Measurements from ENCODE around the gene LSM12.
"Not testable (repeated sequence)": the region's sequence is repeated elsewhere in the genome, so short reads cannot be mapped to it uniquely, and the experiment has no call there.

Gene LSM12

DNA sequence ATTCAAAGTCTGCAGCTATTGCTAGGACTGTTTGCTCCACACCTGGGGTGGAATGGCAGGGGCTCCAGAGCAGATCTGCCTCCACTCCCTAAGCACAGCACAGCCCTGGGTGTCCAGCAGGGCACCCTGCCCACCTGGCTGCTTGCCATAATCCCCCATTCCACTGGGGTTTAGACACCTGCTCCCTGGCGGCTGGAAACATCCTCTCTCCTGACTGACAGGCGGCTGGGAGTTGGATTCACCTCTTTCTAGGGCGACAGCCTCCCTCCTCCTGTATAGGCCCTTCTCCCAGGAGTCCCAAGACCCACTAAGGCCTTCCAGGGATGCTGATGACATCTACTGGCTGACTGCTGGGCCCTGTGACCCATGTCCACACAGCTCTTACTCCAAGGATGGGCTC lies 39.0 kb upstream of the LSM12 start:
- no peaks in the 10 kb centered on the region for H3K79me2 ChIP-seq (ENCODE audit: insufficient read depth, low read length)
- H3K27ac ChIP-seq (ENCODE audit: low read length): no peak overlapping the region
- H3K4me1 ChIP-seq (ENCODE audit: insufficient read depth, low read length): peaks cover 3% of the 10 kb centered on the region; the same call in 1 of the 2 replicates
- H3K9ac ChIP-seq (ENCODE audit: low read depth, low read length): no peak overlapping the region
- DNase-seq (no peak), ATAC-seq (ENCODE audit: insufficient read depth, low read depth) (no peak)
- no peaks in the 10 kb centered on the region for H3K36me3 ChIP-seq (ENCODE audit: insufficient read depth, low read length)
- no peak overlapping the region for H3K4me2 ChIP-seq (ENCODE audit: insufficient read depth, low read length)
- no peak overlapping the region for H2AFZ ChIP-seq (ENCODE audit: low read depth, low read length)
- H3K9me3 ChIP-seq (ENCODE audit: insufficient read depth, low read length, severe bottlenecking): no peaks in the 10 kb centered on the region
- H3K27me3 ChIP-seq (ENCODE audit: insufficient read depth, low read length, poor library complexity): no peaks in the 10 kb centered on the region
- H4K20me1 ChIP-seq (ENCODE audit: insufficient read depth, low read length): peaks cover 9% of the 10 kb centered on the region
- TF ChIP-seq, protein P1, sequence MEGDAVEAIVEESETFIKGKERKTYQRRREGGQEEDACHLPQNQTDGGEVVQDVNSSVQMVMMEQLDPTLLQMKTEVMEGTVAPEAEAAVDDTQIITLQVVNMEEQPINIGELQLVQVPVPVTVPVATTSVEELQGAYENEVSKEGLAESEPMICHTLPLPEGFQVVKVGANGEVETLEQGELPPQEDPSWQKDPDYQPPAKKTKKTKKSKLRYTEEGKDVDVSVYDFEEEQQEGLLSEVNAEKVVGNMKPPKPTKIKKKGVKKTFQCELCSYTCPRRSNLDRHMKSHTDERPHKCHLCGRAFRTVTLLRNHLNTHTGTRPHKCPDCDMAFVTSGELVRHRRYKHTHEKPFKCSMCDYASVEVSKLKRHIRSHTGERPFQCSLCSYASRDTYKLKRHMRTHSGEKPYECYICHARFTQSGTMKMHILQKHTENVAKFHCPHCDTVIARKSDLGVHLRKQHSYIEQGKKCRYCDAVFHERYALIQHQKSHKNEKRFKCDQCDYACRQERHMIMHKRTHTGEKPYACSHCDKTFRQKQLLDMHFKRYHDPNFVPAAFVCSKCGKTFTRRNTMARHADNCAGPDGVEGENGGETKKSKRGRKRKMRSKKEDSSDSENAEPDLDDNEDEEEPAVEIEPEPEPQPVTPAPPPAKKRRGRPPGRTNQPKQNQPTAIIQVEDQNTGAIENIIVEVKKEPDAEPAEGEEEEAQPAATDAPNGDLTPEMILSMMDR (IDR thresholded peaks at IDR 0.05; ENCODE audit: borderline replicate concordance, extremely low read depth, low read length, poor library complexity, severe bottlenecking): no peak
- no peak for TF ChIP-seq EZH2 (IDR thresholded peaks at IDR 0.05; ENCODE audit: borderline replicate concordance, low read depth, low read length, severe bottlenecking)
- no peak overlapping the region for H3K4me3 ChIP-seq (ENCODE audit: low read depth in 1 of 2, low read length in 2 of 2)

- no peaks in the 10 kb centered on the region for H3K9me3 ChIP-seq (ENCODE audit: insufficient read depth, low read length, severe bottlenecking)
- TF ChIP-seq, protein P1 (IDR thresholded peaks at IDR 0.05; ENCODE audit: borderline replicate concordance, extremely low read depth, low read length, poor library complexity, severe bottlenecking): no peak
- no peak for TF ChIP-seq EZH2 (IDR thresholded peaks at IDR 0.05; ENCODE audit: borderline replicate concordance, low read depth, low read length, severe bottlenecking)
- H2AFZ ChIP-seq (ENCODE audit: low read depth, low read length): no peak overlapping the region
- no peak for ATAC-seq (ENCODE audit: insufficient read depth, low read depth)
- no peak overlapping the region for H3K4me2 ChIP-seq (ENCODE audit: insufficient read depth, low read length)
- no peak for DNase-seq
- H4K20me1 ChIP-seq (ENCODE audit: insufficient read depth, low read length): no peaks in the 10 kb centered on the region
- no peaks in the 10 kb centered on the region for H3K36me3 ChIP-seq (ENCODE audit: insufficient read depth, low read length)
- no peaks in the 10 kb centered on the region for H3K79me2 ChIP-seq (ENCODE audit: insufficient read depth, low read length)
- no peak overlapping the region for H3K4me3 ChIP-seq (ENCODE audit: low read depth in 1 of 2, low read length in 2 of 2)
- no peak overlapping the region for H3K9ac ChIP-seq (ENCODE audit: low read depth, low read length)
- H3K27me3 ChIP-seq (ENCODE audit: insufficient read depth, low read length, poor library complexity): no peaks in the 10 kb centered on the region
- no peak overlapping the region for H3K27ac ChIP-seq (ENCODE audit: low read length)
- no peaks in the 10 kb centered on the region for H3K4me1 ChIP-seq (ENCODE audit: insufficient read depth, low read length)
Measured at GRCh38 chr17:44102849-44103622, 36.6 kb upstream of the LSM12 start.

DNA sequence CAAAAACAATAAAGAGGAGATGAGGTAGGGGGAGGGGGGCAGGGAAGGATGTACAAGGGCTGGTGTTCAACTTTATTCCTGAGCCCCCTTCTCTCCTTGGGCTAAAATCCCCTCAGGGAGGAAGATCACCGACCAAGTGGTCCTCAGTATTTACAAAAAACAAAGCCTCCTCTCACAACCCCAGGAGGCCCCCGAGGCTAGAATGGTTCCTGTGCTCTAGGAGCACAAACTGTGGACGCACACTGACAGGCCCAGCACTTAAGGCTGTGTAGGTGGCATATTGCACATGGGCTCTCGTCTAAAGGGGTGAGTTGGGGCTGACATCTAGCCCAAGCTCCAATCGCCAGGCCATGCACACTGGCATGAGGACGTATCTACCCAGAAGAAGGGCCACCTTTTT lies 35.4 kb upstream of the LSM12 start:
- not testable (repeated sequence) for H3K9me3 ChIP-seq (ENCODE audit: insufficient read depth, low read length, severe bottlenecking); H3K9ac ChIP-seq (ENCODE audit: low read depth, low read length); H3K36me3 ChIP-seq (ENCODE audit: insufficient read depth, low read length); H3K27ac ChIP-seq (ENCODE audit: low read length); H2AFZ ChIP-seq (ENCODE audit: low read depth, low read length); H3K4me2 ChIP-seq (ENCODE audit: insufficient read depth, low read length); H3K4me3 ChIP-seq (ENCODE audit: low read depth in 1 of 2, low read length in 2 of 2); DNase-seq; H3K79me2 ChIP-seq (ENCODE audit: insufficient read depth, low read length); ATAC-seq (ENCODE audit: insufficient read depth, low read depth); H3K27me3 ChIP-seq (ENCODE audit: insufficient read depth, low read length, poor library complexity); H3K4me1 ChIP-seq (ENCODE audit: insufficient read depth, low read length); H4K20me1 ChIP-seq (ENCODE audit: insufficient read depth, low read length)

DNA sequence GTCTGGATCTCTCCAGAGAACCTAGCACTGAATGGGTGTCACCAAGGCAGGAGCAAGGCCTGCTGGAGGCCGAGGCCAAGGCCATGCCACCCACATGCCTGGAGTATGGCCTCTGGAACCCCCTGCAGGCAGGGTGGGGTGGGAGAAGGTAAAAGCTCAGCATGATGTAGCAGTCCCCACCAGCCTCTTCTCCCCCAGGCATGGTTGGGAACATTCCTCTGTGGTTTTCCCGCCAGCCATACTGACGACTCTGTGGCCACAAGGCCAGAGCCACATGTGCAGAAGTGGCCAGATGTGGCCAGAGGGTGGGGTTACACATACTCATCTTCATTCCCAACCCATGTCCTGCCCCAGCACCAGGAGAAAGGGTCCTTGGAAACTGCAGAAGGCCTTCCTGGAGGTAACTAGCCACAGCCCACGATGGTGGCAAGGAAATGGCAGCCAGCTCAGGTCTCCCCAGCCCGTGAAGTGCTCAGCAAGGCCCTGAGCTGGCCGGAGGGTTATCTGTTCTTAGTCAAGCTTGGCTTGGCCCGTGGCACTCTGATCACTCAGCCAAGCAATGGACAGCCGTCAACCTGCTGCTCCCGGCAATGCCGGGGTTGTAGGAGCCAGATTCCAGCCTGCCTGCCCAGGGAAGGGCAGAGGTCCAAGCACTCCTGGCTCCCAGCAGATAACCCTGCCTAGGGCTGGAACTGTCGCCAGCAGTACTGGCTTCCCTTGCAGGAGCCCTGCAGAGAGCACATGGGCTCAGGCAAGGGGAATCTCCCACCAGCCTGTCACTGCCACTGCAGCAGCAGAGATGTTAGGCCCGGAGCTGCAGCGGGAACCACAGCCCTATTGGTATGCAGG lies 30.9 kb upstream of the LSM12 start:
- no peak for TF ChIP-seq EZH2 (IDR thresholded peaks at IDR 0.05; ENCODE audit: borderline replicate concordance, low read depth, low read length, severe bottlenecking)
- TF ChIP-seq, protein P1 (IDR thresholded peaks at IDR 0.05; ENCODE audit: borderline replicate concordance, extremely low read depth, low read length, poor library complexity, severe bottlenecking): no peak
- no peaks in the 10 kb centered on the region for H3K9me3 ChIP-seq (ENCODE audit: insufficient read depth, low read length, severe bottlenecking)
- no peak for ATAC-seq (ENCODE audit: insufficient read depth, low read depth)
- H3K4me2 ChIP-seq (ENCODE audit: insufficient read depth, low read length): no peak overlapping the region
- no peaks in the 10 kb centered on the region for H3K79me2 ChIP-seq (ENCODE audit: insufficient read depth, low read length)
- no peak for DNase-seq
- H3K4me1 ChIP-seq (ENCODE audit: insufficient read depth, low read length): peaks cover 14% of the 10 kb centered on the region
- H3K36me3 ChIP-seq (ENCODE audit: insufficient read depth, low read length): no peaks in the 10 kb centered on the region
- no peak overlapping the region for H3K4me3 ChIP-seq (ENCODE audit: low read depth in 1 of 2, low read length in 2 of 2)
- H2AFZ ChIP-seq (ENCODE audit: low read depth, low read length): no peak overlapping the region
- no peaks in the 10 kb centered on the region for H4K20me1 ChIP-seq (ENCODE audit: insufficient read depth, low read length)
- no peak overlapping the region for H3K27ac ChIP-seq (ENCODE audit: low read length)
- no peak overlapping the region for H3K9ac ChIP-seq (ENCODE audit: low read depth, low read length)
- no peaks in the 10 kb centered on the region for H3K27me3 ChIP-seq (ENCODE audit: insufficient read depth, low read length, poor library complexity)

All from DND-41 (cell line).